ENCODE results near the gene FTO.

The FTO gene

GRCh38 chr16:54121539-54122295, 417.8 kb downstream of the FTO start:
- DNase-seq (ENCODE audit: low read depth in 3 of 3): no peak

GRCh38 chr16:54123766-54124165, 419.8 kb downstream of the FTO start:
- no peak for DNase-seq (ENCODE audit: low read depth in 3 of 3)

- DNase-seq (ENCODE audit: low read depth in 3 of 3): no peak
These were observed 422.0 kb downstream of the FTO start for GRCh38 chr16:54125751-54126655.

GRCh38 chr16:54126907-54127306, 423.0 kb downstream of the FTO start:
- no peak for DNase-seq (ENCODE audit: low read depth in 3 of 3)

- no peak for DNase-seq (ENCODE audit: low read depth in 3 of 3)
These were observed 424.8 kb downstream of the FTO start for GRCh38 chr16:54128629-54129234.

GRCh38 chr16:54129810-54130209, 425.9 kb downstream of the FTO start:
- no peak for DNase-seq (ENCODE audit: low read depth in 3 of 3)

GRCh38 chr16:54135361-54136275, 431.7 kb downstream of the FTO start:
- no peak for DNase-seq (ENCODE audit: low read depth in 3 of 3)

GRCh38 chr16:54136276-54136625, 432.3 kb downstream of the FTO start:
- DNase-seq (ENCODE audit: low read depth in 3 of 3): no peak

GRCh38 chr16:54140057-54140787, 436.3 kb downstream of the FTO start:
- no peak for DNase-seq (ENCODE audit: low read depth in 3 of 3)

- no peak for DNase-seq (ENCODE audit: low read depth in 3 of 3)
These were observed 436.8 kb downstream of the FTO start for GRCh38 chr16:54140788-54141136.

GRCh38 chr16:54142787-54143186, 438.8 kb downstream of the FTO start:
- DNase-seq (ENCODE audit: low read depth in 3 of 3): no peak

GRCh38 chr16:54143410-54143809, 439.5 kb downstream of the FTO start:
- no peak for DNase-seq (ENCODE audit: low read depth in 3 of 3)

- no peak for DNase-seq (ENCODE audit: low read depth in 3 of 3)
These were observed 440.1 kb downstream of the FTO start for GRCh38 chr16:54143934-54144571.

- DNase-seq (ENCODE audit: low read depth in 3 of 3): no peak
These were observed 440.6 kb downstream of the FTO start for GRCh38 chr16:54144572-54144947.

- no peak for DNase-seq (ENCODE audit: low read depth in 3 of 3)
These were observed 441.9 kb downstream of the FTO start for GRCh38 chr16:54145881-54146280.

GRCh38 chr16:54148974-54149373, 445.0 kb downstream of the FTO start:
- no peak for DNase-seq (ENCODE audit: low read depth in 3 of 3)

- no peak for DNase-seq (ENCODE audit: low read depth in 3 of 3)
These were observed 446.9 kb downstream of the FTO start for GRCh38 chr16:54150861-54151260.

- DNase-seq (ENCODE audit: low read depth in 3 of 3): no peak
These were observed 448.6 kb downstream of the FTO start for GRCh38 chr16:54152362-54153239.

GRCh38 chr16:54153240-54153934, 449.4 kb downstream of the FTO start:
- no peak for DNase-seq (ENCODE audit: low read depth in 3 of 3)
